ENCODE results near the gene LRRC66.

DNA sequence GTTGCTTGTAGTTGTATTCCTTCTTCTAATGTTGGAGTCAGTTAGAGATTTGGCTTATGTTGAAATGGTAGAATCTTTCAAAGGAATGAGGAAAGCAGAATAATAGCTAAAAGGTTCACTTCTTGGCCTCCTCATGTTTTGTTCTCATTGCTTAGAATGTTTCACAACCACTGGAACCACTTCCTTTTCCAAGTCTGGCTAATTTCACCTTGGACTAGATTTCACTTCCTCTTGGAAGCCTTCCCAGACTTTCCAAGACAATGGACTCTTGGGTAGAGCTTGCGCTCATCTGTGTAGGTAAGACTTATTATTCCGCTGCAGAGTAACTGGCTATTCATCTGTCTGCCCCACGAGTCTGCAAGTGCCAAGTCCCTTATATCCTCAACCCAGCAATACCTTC is 39.2 kb upstream of the LRRC66 start:
- TF ChIP-seq PHF8 (IDR thresholded peaks at IDR 0.05; ENCODE audit: borderline replicate concordance, low read length): no peak
- no peak for TF ChIP-seq POU5F1 (IDR thresholded peaks at IDR 0.05; ENCODE audit: borderline replicate concordance, low read depth, low read length, partially characterized antibody)
- no peak for TF ChIP-seq EZH2 (IDR thresholded peaks at IDR 0.05; ENCODE audit: borderline replicate concordance, low read depth, low read length)
- TF ChIP-seq YBX1 (IDR thresholded peaks at IDR 0.05): no peak
- no peak for TF ChIP-seq CHD7 (IDR thresholded peaks at IDR 0.05; ENCODE audit: low read depth, low read length)
- TF ChIP-seq, protein P1, sequence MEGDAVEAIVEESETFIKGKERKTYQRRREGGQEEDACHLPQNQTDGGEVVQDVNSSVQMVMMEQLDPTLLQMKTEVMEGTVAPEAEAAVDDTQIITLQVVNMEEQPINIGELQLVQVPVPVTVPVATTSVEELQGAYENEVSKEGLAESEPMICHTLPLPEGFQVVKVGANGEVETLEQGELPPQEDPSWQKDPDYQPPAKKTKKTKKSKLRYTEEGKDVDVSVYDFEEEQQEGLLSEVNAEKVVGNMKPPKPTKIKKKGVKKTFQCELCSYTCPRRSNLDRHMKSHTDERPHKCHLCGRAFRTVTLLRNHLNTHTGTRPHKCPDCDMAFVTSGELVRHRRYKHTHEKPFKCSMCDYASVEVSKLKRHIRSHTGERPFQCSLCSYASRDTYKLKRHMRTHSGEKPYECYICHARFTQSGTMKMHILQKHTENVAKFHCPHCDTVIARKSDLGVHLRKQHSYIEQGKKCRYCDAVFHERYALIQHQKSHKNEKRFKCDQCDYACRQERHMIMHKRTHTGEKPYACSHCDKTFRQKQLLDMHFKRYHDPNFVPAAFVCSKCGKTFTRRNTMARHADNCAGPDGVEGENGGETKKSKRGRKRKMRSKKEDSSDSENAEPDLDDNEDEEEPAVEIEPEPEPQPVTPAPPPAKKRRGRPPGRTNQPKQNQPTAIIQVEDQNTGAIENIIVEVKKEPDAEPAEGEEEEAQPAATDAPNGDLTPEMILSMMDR (IDR thresholded peaks at IDR 0.05 in 2 of 3, conservative IDR thresholded peaks at IDR 0.05 in 1 of 3; ENCODE audit: insufficient read depth in 2 of 3, low read depth in 1 of 3, low read length in 3 of 3): no peak
